Measurements from ENCODE around the gene KRTAP5-11.
"Not testable (repeated sequence)": the region's sequence is repeated elsewhere in the genome, so short reads cannot be mapped to it uniquely, and the experiment has no call there.

The KRTAP5-11 gene, protein sequence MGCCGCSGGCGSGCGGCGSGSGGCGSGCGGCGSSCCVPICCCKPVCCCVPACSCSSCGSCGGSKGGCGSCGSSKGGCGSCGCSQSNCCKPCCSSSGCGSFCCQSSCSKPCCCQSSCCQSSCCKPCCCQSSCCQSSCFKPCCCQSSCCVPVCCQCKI

GRCh38 chr11:71582309-71582895, at the start of gene KRTAP5-11:
TSS of gene KRTAP5-11 (minus strand) at chr11:71582875. CDS start at chr11:71582837, 38 bp downstream.
- no peak for DNase-seq

DNA sequence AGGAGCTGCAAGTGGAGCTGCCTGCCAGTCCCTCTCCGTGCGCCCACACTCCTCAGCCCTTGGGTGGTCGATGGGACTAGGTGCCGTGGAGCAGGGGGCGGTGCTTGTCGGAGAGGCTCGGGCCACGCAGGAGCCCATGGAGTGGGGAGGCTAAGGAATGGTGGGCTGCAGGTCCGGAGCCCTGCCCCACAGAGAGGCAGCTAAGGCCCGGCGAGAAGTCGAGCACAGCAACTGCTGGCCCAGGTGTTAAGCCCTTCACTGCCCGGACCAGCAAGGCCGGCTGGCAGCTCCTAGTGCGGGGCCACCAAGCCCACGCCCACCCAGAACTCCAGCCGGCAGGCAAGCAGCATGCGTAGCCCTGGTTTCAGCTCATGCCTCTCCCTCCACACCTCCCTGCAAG, 48.9 kb upstream of the KRTAP5-11 start:
- not testable (repeated sequence) for DNase-seq

DNA sequence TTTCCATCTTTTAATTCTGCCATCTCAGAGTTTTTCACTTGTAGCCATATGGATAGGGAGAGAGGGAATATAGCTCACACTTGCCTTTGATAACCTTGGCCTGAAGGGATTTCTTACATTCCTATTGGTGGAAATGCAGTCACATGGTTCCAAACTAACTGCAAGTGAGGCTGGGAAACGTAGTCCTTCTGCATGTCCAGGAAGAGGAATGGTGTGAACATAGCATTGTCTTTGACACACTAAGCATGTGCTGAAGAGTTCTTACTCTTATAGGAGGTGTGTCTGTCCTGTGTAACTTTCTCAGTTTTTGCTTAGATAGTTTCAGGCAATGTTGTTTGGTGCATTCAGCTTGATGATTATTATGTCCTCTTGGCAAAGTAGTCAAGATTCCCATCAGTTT, 47.4 kb upstream of the KRTAP5-11 start:
- not testable (repeated sequence) for DNase-seq

DNA sequence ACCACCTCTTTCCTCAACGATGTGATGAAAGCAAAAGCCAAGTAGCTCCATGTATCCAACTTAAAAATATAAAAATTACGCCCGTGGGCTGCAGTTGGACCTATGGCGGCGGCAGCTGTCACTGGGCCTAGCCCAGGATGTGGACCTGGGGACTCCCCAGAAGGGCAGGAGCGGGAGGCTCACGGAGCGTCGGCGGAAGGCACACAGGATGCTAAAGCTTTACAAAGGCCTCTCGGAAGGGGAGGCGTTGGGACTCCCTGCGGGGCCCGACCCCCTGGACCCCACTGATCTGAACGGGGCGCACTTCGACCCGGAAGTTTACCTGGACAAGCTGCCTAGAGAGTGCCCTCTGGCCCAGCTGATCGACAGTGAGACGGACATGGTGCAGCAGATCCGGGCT, 46.3 kb upstream of the KRTAP5-11 start:
- not testable (repeated sequence) for DNase-seq

- DNase-seq, result not testable (repeated sequence)
Measured at GRCh38 chr11:71623226-71623625, 40.6 kb upstream of the KRTAP5-11 start.

- DNase-seq, result not testable (repeated sequence)
Measured at GRCh38 chr11:71622561-71622960, 39.9 kb upstream of the KRTAP5-11 start.

GRCh38 chr11:71615003-71615402, 32.3 kb upstream of the KRTAP5-11 start:
- DNase-seq, result not testable (repeated sequence)

- not testable (repeated sequence) for DNase-seq
Measured at GRCh38 chr11:71614366-71614917, 31.8 kb upstream of the KRTAP5-11 start.

DNA sequence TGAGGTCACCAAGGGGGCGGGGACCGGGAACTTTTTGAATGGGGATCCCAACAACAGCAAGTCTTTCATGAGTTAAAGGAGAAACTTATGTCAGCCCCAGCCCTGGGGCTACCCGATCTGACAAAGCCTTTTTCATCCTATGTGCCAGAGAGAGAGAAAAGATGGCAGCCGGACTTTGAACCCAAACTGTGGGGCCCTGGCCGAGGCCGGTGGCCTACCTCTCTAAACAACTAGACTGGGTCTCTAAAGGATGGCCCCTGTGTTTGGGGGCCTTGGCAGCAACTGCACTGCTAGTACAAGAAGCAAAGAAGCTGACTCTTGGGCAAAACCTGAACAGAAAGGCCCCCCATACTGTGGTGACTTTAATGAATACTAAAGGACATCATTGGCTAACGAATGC, 31.3 kb upstream of the KRTAP5-11 start:
- not testable (repeated sequence) for DNase-seq

DNA sequence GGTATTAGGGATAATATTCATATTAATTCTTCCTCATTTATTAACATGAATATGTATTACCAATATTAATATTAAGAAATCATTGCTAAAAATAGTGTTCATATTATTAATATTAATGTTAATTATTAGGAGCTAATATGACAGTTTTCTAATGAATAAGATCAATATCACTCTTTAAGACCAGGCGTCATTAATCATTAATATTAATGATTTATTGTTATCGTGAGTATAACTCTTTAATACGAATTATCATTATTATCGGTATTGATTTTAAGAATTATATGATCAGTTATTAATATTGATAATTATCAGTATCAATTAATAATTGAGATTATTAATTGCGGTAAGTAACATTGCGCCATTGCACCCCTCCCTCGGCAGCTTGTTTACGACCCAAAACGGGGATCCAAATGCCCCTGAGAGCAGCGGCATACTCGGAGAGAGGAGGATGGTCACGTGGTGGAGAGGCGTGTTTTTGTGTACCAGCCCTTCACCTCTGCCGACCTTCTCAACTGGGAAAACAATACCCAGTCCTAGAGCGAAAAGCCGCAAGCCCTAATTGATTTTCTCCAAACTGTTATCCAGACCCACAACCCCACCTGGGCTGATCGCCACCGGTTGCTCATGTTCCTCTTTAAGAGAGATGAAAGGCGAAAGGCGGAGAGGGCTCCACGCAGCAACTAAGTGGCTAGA, 28.7 kb upstream of the KRTAP5-11 start:
- not testable (repeated sequence) for DNase-seq

DNA sequence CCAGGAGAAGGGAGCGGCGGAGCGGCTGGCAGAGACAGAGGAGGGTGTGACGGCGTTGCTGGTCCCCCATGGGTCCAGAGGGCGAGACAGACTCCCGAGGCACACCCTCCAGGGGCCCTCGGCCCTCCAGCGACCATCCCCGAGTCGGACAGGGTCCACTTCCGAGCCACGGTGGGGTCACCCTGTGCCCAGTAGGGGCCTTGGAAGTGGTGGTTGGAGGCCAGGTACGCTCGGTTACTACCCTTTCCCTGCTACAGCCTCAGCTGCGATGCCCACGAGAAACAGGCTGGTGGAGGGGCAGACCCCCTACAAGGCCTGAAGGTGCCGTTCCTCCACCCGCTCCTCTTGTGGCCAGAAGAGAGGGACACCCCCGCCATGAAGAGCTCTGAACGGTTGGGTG, 25.6 kb upstream of the KRTAP5-11 start:
- DNase-seq, result not testable (repeated sequence)

- not testable (repeated sequence) for DNase-seq
Measured at GRCh38 chr11:71607520-71608216, 25.0 kb upstream of the KRTAP5-11 start.

GRCh38 chr11:71606853-71607519, 24.3 kb upstream of the KRTAP5-11 start:
- not testable (repeated sequence) for DNase-seq

GRCh38 chr11:71604798-71605488, 22.3 kb upstream of the KRTAP5-11 start:
- DNase-seq, result not testable (repeated sequence)

DNA sequence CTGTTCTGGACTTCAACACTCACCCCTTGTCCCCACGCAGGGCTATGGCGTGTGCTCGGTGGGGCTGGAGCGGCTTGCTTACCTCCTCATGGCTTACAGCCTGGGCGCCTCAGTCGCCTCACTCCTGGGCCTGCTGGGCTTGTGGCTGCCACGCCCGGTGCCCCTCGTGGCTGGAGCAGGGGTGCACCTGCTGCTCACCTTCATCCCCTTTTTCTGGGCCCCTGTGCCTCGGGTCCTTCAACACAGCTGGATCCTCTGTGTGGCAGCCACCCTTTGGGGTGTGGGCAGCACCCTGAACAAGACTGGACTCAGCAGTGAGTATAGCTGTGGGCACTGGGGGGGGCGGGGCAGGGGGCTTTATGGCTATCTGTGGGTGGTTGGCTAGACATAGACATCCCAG, 20.5 kb upstream of the KRTAP5-11 start:
- not testable (repeated sequence) for DNase-seq

GRCh38 chr11:71589546-71589920, 6.9 kb upstream of the KRTAP5-11 start:
- not testable (repeated sequence) for DNase-seq

DNA sequence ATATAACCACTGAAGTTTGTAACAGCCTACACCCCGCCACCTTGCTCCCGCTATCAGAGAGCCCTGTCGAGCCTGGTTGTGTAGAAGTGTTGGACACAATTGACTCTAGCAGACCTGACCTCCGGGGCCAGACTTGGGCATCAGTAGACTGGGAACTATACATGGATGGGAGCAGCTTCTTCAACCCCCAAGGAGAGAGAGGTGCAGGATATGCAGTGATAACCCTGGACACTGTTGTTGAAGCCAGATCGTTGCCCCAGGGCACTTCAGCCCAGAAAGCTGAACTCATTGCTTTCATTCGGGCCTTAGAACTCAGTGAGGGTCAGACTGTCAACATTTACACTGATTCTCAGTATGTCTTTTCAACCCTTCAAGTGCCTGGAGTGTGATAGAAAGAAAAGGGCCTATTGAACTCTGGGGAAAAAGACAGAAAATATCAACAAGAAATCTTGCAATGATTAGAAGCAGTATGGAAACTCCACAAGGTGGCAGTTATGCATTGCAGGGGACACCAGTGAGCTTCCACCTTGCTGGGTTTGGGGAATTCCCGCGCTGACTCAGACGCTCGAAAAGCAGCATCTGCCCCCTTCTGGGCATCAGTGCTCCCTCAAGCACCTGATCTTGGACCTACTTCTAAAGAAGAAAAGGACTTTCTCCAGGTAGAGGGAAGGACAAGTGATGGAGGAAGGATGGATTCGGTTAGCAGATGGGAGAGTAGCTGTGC, 6.3 kb upstream of the KRTAP5-11 start:
- not testable (repeated sequence) for DNase-seq

DNA sequence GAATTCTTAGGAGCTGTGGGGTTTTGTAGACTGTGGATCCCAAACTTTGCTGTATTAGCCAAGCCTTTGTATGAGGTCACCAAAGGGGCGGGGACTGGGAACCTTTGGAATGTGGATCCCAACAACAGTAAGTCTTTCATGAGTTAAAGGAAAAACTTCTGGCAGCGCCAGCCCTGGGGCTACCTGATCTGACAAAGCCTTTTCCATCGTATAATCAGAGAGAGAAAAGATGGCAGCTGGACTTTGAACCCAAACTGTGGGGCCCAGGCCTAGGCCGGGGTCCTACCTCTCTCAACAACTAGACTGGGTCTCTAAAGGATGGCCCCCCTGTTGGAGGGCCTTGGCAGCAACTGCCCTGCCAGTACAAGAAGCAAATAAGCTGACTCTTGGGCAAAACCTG, 5.6 kb upstream of the KRTAP5-11 start:
- not testable (repeated sequence) for DNase-seq

GRCh38 chr11:71585673-71586072, 3.0 kb upstream of the KRTAP5-11 start:
- DNase-seq, result not testable (repeated sequence)

- DNase-seq, result not testable (repeated sequence)
Measured at GRCh38 chr11:71582969-71583368, 294 bp upstream of the KRTAP5-11 start.

DNA sequence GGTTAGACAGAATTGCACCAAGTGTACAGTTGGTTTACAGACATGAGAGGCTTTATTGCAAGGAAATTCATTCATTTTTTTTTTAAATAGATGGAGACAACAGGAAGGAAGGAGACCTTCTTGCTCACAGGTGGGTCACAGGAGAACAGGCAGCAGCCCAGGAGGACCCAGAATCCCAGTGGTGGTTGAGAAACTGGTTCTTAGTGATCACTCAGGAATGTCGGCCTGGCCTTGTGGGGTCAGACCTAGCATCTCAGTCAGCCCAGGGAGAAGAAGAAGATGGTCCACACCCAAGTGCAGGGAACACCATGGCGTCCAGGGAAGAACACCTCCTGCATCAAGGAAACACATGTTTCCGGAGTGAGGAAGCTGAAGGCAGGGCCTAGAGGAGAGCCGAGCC, 849 bp downstream of the KRTAP5-11 start:
- DNase-seq, result no peak

All from NCI-H510A (cell line).